ENCODE measurements around the gene PRKCA. TPM values are rescaled to one million over a fixed set of nuclear protein-coding genes. Genes with fewer than 3 reads are reported as not detected.
"Not testable (repeated sequence)": the region's sequence is repeated elsewhere in the genome, so short reads cannot be mapped to it uniquely, and the experiment has no call there.

The PRKCA gene
- total RNA-seq, 1 donor from 2014 or later = 29.0 TPM

DNA sequence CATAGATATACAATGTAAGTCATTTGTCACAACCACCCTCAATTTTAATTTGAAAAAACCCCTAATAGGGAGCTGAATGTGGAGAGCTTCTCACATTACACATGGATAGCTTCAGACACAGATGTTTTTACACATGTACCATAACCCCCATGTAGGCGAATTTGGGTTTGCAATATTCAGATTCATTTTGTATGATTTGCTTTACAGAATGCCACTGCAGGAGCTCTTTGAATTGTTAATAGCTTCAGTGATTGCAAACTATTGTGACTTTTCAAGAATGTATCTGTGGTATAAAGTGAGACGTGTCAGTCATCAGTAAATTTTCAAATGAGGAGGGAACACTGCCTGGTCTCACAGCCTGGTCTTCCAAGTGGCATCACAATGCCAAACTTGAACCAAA lies 419.9 kb downstream of the PRKCA start:
- Histone ChIP-seq H3K27ac (no peak overlapping the region), H3K27me3 (ENCODE audit: low read depth) (no peaks in the 10 kb centered on the region), H3K4me1 (peaks cover 14% of the 10 kb centered on the region), H3K4me3 (no peak overlapping the region), H3K9me3 (no peaks in the 10 kb centered on the region), H3K36me3 (no peaks in the 10 kb centered on the region)
- DNase-seq (no peak), ATAC-seq (no peak)
- TF ChIP-seq CTCF (IDR thresholded peaks at IDR 0.05) = no peak
- intact Hi-C loops (cut with DNase I) = no loop called here

DNA sequence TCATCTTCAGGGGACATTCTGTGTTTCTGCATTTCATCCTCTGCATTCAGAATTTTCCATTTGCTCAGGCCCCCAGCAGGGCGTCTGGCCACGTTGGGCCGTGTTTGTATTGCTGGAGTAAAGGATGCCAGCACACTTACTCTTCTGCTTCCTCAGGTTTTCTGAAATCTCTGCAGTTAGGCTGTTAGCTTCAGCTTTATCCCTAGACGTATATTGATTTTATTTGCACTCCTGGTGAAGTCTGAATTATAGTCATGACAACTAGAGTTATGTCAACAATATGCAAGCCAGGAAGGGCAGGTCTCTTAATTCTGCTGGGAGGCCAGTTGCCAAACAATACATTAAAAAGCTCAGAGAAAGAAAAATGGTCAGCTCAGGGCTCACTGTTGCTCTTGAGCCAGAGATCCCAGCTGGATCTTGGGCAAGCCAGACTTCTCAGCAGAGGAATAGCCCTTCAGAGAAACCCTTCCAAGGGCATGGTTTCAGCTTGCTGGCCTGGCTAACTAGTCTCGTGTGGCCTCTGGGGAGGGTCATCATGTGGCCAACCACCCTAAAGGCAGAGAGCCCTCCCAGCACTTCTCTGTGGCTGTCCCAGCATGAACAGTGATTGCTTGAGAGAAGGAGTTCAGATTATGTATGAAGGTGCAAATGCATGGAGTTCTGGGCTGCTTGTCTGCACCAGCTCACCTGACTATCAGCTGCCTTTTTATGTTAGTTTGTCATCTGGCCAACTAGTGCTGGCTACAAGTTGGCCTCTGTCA lies 422.3 kb downstream of the PRKCA start:
- intact Hi-C loops (cut with DNase I) = no loop called here
- H3K27ac ChIP-seq = no peak overlapping the region
- ATAC-seq = peak in 1 of 2 donors; percentile 42

DNA sequence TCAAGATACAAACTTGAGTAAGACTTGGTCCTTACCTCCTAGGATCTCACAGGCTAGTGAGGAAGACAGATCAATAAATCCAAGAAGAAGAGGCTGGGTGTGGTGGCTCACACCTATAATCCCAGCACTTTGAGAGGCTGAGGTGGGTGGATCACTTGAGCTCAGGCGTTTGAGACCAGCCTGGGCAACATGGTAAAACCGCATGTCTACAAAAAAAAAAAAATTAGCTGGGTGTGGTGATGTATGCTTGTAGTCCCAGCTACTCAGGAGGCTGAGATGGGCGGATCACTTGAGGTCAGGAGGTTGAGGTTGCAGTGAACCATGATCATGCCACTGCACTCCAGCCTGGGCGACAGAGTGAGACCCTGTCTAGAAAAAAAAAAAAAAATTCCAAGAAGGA lies 423.0 kb downstream of the PRKCA start:
- H3K27ac ChIP-seq; DNase-seq; H3K4me3 ChIP-seq; ATAC-seq; intact Hi-C loops (cut with DNase I); H3K27me3 ChIP-seq (ENCODE audit: low read depth); H3K36me3 ChIP-seq; H3K9me3 ChIP-seq: not testable (repeated sequence)
- peaks cover 14% of the 10 kb centered on the region for H3K4me1 ChIP-seq

More for the DNA sequence above, 422.3 kb downstream of the PRKCA start:
- no peaks in the 10 kb centered on the region for H3K27me3 ChIP-seq (ENCODE audit: low read depth)
- no peak for TF ChIP-seq CTCF (IDR thresholded peaks at IDR 0.05)
- H3K36me3 ChIP-seq = no peaks in the 10 kb centered on the region
- H3K4me1 ChIP-seq = peaks cover 14% of the 10 kb centered on the region
- no peak for DNase-seq
- H3K4me3 ChIP-seq = no peak overlapping the region
- no peaks in the 10 kb centered on the region for H3K9me3 ChIP-seq

DNA sequence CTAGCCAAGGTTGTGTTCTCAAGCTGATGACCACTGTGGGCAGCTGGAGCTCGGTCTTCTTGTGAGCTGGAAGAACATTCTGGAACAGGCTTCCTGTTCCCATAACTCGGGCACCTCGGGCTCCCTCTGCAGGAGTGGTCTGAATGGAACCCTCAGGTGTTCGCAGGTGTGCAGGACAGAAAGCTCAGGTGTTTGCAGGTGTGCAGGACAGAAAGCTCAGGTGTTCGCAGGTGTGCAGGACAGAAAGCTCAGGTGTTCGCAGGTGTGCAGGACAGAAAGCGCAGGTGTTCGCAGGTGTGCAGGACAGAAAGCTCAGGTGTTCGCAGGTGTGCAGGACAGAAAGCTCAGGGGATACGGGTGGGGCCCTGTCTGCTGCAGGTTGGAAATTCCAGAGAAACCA lies 423.5 kb downstream of the PRKCA start:
- TF ChIP-seq CTCF (IDR thresholded peaks at IDR 0.05) = no peak
- ATAC-seq = no peak
- no peak for DNase-seq

GRCh38 chr17:66726371-66726770 lies 424.0 kb downstream of the PRKCA start:
- peaks cover 14% of the 10 kb centered on the region for H3K4me1 ChIP-seq
- no peaks in the 10 kb centered on the region for H3K27me3 ChIP-seq (ENCODE audit: low read depth)
- H3K4me3 ChIP-seq = no peak overlapping the region
- intact Hi-C loops (cut with DNase I) = no loop called here
- H3K27ac ChIP-seq = no peak overlapping the region
- no peak for TF ChIP-seq CTCF (IDR thresholded peaks at IDR 0.05)
- ATAC-seq = no peak
- no peak for DNase-seq
- no peaks in the 10 kb centered on the region for H3K36me3 ChIP-seq
- no peaks in the 10 kb centered on the region for H3K9me3 ChIP-seq

More for the DNA sequence above, 423.5 kb downstream of the PRKCA start:
- H3K36me3 ChIP-seq = no peaks in the 10 kb centered on the region
- H3K4me1 ChIP-seq = peaks cover 14% of the 10 kb centered on the region
- no peak overlapping the region for H3K27ac ChIP-seq
- intact Hi-C loops (cut with DNase I) = no loop called here
- H3K27me3 ChIP-seq (ENCODE audit: low read depth) = no peaks in the 10 kb centered on the region
- H3K4me3 ChIP-seq = no peak overlapping the region
- H3K9me3 ChIP-seq = no peaks in the 10 kb centered on the region

- no peak for TF ChIP-seq CTCF (IDR thresholded peaks at IDR 0.05)
- DNase-seq = no peak
- H3K9me3 ChIP-seq = no peaks in the 10 kb centered on the region
- H3K27ac ChIP-seq = no peak overlapping the region
- H3K4me1 ChIP-seq = peaks cover 14% of the 10 kb centered on the region
- H3K36me3 ChIP-seq = no peaks in the 10 kb centered on the region
- H3K27me3 ChIP-seq (ENCODE audit: low read depth) = no peaks in the 10 kb centered on the region
- H3K4me3 ChIP-seq = no peak overlapping the region
- no peak for ATAC-seq
- intact Hi-C loops (cut with DNase I) = no loop called here
Observed at GRCh38 chr17:66726846-66727245, 424.4 kb downstream of the PRKCA start.
